Measurements from ENCODE around the gene GABRB1. TPM values are rescaled to one million over a fixed set of nuclear protein-coding genes. Genes with fewer than 3 reads are reported as not detected.

GABRB1 gene
- polyA plus RNA-seq, 3 donors from 2014 or later, result not detected

DNA sequence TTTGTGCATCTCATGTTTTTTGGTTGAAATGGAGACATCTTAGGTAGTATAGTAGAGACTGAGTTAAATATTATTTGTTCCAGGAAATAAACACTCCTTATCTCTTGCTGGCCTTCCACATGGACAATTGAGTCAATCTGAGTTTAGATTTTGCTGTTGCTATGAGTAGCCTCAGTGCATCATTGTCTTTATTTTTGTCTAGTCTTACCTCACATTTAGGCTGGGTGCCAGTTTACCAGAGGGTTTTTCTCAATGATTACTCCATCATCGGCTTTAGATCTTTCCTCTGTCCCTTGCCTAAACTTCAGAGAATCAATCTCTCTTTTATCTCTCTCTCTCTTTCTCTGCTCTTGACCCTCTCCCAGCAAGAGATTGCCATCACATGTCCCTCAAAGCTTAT, 73.6 kb downstream of the GABRB1 start:
- no peak for DNase-seq
- no peak overlapping the region for H3K4me3 Mint-ChIP-seq
- no peaks in the 10 kb centered on the region for H3K4me1 Mint-ChIP-seq
- H3K9me3 Mint-ChIP-seq, result peaks cover 0 to 5% (median under 1%) of the 10 kb centered on the region in 6 donors
- peaks cover 0 to 2% (median 1%) of the 10 kb centered on the region in 3 donors for H3K27me3 Mint-ChIP-seq (ENCODE audit: low read depth in 3 of 3)
- H3K27ac Mint-ChIP-seq, result no peak overlapping the region
- no peaks in the 10 kb centered on the region for H3K36me3 Mint-ChIP-seq

DNA sequence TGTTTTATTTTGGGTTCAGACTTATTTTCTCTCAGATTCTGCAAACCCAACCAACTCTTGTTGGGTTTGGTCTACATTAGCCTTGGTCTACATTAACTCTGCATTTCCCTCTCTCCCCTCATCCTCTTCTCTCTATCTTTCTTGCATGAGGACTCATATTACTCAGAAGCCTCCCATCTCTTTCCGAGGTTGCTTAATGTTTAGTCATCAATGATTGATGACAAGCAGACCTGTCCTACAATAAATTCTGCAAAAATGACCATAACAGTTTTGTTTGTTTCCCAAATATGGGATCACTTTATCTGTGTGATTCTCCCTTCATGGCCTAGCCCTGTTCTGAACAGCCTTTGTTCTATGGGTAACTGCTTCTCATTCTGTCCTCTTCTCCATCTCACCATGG, 75.2 kb downstream of the GABRB1 start:
- Mint-ChIP-seq H3K9me3 (peaks cover 0 to 5% (median under 1%) of the 10 kb centered on the region in 6 donors), H3K27me3 (ENCODE audit: low read depth in 3 of 3) (peaks cover 0 to 4% (median 1%) of the 10 kb centered on the region in 3 donors), H3K36me3 (no peaks in the 10 kb centered on the region), H3K27ac (no peak overlapping the region), H3K4me1 (no peaks in the 10 kb centered on the region), H3K4me3 (no peak overlapping the region)
- no peak for DNase-seq

DNA sequence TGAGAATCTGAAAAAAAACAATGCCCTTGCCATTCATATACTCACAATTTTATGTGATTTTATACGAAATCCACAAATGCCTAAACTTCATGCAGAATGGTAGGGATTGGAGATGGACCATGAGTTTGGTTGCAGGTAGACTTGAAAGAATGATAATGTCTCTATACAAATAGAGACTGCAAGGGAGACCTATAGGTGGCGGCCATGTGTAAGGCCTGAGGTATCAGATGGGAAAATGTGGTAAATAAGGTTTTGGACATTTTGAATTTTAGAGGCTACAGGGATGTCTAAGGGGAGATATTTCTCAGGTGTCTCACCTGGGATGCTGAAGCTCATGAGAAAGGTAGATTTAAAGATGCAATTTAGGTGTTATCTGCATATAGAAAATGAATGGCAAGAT, 78.0 kb downstream of the GABRB1 start:
- peaks cover 0 to 2% (median 0%) of the 10 kb centered on the region in 6 donors for H3K9me3 Mint-ChIP-seq
- H3K27ac Mint-ChIP-seq, result no peak overlapping the region
- H3K4me3 Mint-ChIP-seq, result no peak overlapping the region
- DNase-seq, result no peak
- H3K36me3 Mint-ChIP-seq, result no peaks in the 10 kb centered on the region
- peaks cover 0 to 7% (median 1%) of the 10 kb centered on the region in 3 donors for H3K27me3 Mint-ChIP-seq (ENCODE audit: low read depth in 3 of 3)
- H3K4me1 Mint-ChIP-seq, result no peaks in the 10 kb centered on the region

DNA sequence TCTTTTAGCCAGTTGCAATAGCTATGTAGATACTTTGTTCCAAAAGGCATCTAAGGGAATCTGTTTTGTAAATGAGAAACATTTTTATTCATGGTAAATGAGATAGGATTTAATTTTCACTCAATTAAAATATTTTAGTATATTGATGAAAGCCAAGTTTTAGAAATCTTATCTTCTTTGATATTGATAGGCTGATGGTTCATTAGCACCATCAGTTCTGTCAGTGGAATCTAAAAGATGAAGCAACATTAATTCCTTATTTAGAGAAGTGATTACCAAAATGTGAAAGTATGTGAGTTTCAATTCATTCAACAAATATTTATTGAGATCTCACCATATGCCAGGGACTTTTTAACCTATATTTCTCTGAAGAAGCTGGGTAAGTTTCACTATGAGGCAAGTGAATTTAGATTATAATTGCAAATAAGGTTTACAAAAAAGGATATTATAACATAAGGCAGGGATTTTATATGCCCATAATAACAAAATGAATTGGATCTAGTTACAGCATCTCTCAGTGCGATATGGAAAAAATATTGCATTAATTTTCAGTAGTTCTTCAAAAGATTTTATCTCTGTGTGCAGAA, 79.3 kb downstream of the GABRB1 start:
- Mint-ChIP-seq H3K27ac (no peak overlapping the region), H3K4me3 (no peak overlapping the region), H3K36me3 (no peaks in the 10 kb centered on the region), H3K4me1 (no peaks in the 10 kb centered on the region), H3K9me3 (peaks cover 0 to 2% (median 0%) of the 10 kb centered on the region in 6 donors), H3K27me3 (ENCODE audit: low read depth in 3 of 3) (peaks cover 0 to 7% (median 1%) of the 10 kb centered on the region in 3 donors)
- no peak for DNase-seq

DNA sequence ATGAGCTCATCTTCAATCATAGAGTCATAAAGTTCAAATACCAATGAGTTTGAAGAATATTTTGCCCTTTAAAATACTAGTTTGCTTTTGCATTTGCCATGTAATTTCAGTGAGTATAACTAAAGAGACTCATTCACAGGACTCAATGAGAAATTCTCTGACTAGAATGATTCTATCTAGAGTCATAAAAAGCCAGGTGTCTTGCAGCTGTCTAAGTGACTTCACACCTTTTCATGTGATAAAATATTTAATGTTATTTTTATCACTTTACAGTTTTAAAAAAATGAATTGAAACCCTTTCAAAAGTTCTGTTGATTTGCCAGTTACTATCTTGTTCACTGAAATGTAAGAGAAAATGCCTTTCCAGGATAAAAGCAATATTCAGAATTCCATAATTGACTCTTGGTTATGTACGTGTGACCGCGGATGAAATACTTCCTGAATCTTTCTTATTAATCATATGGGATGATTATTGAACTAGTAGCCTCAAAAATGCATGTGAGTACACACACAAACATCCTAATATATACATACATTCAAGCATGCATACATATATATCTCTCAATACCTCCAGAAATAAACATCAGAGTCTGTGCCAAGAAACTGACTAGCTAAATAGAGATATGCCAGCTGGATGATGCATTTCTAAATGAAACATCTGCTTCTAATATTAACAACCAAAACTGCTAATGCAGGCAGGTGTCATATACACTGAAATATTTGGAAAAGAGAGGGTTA, 87.0 kb downstream of the GABRB1 start:
- Mint-ChIP-seq H3K27ac (no peak overlapping the region), H3K4me3 (no peak overlapping the region), H3K27me3 (ENCODE audit: low read depth in 3 of 3) (peaks cover 0 to 2% (median 0%) of the 10 kb centered on the region in 3 donors), H3K36me3 (no peaks in the 10 kb centered on the region), H3K9me3 (no peaks in the 10 kb centered on the region), H3K4me1 (no peaks in the 10 kb centered on the region)
- no peak for DNase-seq

DNA sequence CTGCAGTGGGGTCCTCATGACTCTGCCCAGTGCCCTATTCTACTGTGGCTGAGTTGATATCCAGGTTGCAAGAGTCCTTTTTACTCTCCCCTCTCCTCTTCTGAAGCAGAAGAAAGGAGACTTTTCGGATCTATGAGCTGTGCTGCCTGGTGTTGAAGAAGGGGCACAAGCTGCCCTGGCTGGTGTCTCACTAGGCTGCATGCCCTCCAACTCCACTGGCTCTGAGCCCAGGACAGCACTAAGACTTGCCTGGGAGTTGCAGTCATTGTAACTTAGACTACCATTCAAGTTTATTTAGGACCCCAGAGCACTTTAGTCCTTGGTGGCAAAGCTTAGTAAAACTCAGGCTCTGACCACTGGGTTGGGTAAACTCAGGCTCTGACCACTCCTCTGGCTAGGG, 89.4 kb downstream of the GABRB1 start:
- Mint-ChIP-seq H3K27ac (no peak overlapping the region), H3K27me3 (ENCODE audit: low read depth in 3 of 3) (peaks cover 0 to 3% (median 2%) of the 10 kb centered on the region in 3 donors), H3K4me3 (no peak overlapping the region), H3K36me3 (no peaks in the 10 kb centered on the region), H3K9me3 (no peaks in the 10 kb centered on the region), H3K4me1 (no peaks in the 10 kb centered on the region)
- DNase-seq, result no peak

DNA sequence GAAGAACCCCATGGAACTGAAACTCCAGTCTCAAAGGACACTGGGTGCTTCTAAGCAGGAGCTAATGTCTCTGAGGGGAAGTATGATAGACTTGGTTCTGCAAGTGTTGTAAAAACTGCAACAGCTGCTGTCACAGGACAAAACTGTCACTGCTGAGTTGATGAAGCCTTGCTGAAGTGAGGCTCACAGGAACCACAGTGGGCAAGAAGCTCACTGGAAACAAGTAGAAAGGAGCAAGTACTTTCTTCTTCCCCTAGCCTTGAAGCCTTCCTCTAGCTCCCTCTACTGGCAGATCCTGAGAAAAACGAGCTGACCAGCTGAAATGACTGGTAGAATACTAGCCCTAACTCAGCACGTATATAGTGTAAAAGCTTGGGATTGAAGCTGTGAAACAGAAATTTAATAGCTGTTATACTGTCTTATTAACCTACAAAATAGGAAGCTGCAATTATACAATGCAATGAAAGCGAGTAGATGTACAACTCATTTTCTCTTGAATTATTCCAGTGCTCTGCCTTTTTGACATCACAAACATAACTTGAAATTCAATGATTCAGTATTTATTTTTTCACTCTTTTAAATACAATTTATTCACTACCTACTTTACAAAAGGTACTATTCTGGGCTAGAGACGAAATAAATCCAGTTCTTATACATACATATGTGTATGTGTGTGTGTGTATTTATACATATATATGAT, 91.4 kb downstream of the GABRB1 start:
- H3K4me3 Mint-ChIP-seq, result no peak overlapping the region
- H3K27me3 Mint-ChIP-seq (ENCODE audit: low read depth in 3 of 3), result peaks cover 0 to 3% (median 0%) of the 10 kb centered on the region in 3 donors
- no peaks in the 10 kb centered on the region for H3K4me1 Mint-ChIP-seq
- H3K9me3 Mint-ChIP-seq, result no peaks in the 10 kb centered on the region
- no peak overlapping the region for H3K27ac Mint-ChIP-seq
- DNase-seq, result peak; percentile 36 to 56 (median 48)
- no peaks in the 10 kb centered on the region for H3K36me3 Mint-ChIP-seq

DNA sequence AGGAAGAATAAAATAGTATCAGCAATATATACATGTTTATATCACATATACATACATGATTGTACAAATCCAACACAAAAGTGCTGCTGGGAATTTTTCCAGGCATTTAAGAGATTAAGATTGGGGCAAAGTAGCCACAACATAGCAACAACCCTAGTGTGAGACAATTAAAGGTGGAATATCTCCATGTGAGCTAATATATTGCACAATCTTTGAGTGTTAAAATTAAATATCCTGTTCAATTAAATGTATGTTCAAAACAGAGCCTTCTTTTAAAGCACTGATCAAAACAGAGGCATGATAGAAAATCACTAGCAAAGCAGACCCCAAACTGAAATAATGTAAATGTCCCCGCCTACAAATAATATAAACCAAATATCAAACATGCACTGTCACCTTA, 97.6 kb downstream of the GABRB1 start:
- no peak overlapping the region for H3K4me3 Mint-ChIP-seq
- H3K4me1 Mint-ChIP-seq, result no peaks in the 10 kb centered on the region
- DNase-seq, result no peak
- H3K27me3 Mint-ChIP-seq (ENCODE audit: low read depth in 3 of 3), result peaks cover 1 to 3% (median 2%) of the 10 kb centered on the region in 3 donors
- no peaks in the 10 kb centered on the region for H3K36me3 Mint-ChIP-seq
- no peaks in the 10 kb centered on the region for H3K9me3 Mint-ChIP-seq
- no peak overlapping the region for H3K27ac Mint-ChIP-seq

DNA sequence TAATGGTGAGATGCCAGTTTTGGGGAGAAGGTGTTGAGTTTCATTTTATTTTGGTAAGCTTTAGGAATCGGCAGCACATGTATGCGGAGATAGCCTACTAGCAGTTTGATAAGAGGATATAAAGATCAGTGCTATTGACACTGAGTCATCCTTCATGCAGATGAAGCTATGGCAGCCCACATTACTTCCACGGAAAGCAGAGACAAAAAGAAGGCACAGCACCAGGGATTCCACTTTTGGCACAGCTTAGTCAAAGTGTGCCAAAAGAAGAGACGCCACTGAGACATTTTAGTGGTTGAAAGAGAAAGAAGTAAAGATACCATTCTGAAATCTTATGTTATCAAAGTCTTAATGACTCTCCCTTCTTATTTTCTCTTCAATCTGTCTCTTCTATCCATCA, 103.8 kb downstream of the GABRB1 start:
- Mint-ChIP-seq H3K4me1 (no peaks in the 10 kb centered on the region), H3K36me3 (no peaks in the 10 kb centered on the region), H3K27me3 (ENCODE audit: low read depth in 3 of 3) (peaks cover 1 to 6% (median 1%) of the 10 kb centered on the region in 3 donors), H3K4me3 (no peak overlapping the region), H3K9me3 (no peaks in the 10 kb centered on the region), H3K27ac (no peak overlapping the region)
- DNase-seq, result no peak

DNA sequence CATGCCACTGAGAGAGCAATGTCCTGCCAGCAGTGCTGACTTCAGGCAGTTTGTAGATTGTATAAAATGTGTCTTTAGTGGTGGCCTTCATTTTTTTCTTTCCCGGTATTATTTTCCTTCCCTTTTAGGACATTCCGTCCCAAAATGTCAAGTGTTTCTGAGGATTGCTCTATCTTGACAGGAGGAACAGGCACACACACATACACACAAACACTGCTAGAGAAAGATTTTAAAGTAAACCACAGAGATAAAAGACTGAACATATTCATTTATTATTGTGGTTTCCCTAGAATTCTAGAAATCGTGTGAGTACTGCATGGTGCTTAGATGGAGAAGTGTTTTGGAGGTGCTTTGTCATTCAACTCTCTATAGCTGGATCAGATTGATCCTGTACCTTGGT, 111.9 kb downstream of the GABRB1 start:
- Mint-ChIP-seq H3K9me3 (peaks cover 0 to 2% (median 0%) of the 10 kb centered on the region in 6 donors), H3K27ac (no peak overlapping the region), H3K36me3 (no peaks in the 10 kb centered on the region), H3K4me3 (no peak overlapping the region), H3K4me1 (no peaks in the 10 kb centered on the region), H3K27me3 (ENCODE audit: low read depth in 3 of 3) (peaks cover 0 to 2% (median 0%) of the 10 kb centered on the region in 3 donors)
- no peak for DNase-seq

DNA sequence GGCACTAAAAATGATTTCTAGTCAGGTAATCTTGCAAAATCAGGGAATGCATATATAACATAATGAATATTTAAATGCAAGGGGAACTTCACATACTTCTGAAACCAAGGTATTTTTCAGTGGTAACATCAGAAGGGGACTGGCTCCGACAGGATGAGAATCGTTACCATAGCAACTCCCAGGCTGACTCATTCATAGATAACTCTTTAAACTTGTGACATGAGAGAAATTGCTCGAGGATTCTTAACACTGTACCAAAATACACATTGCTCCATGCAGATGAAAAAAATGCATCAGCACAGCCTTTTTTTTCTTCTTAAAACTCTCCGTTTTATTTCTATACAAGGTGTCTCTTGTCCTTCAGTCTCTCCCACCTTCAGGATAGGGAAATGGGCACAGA, 114.3 kb downstream of the GABRB1 start:
- Mint-ChIP-seq H3K4me1 (no peaks in the 10 kb centered on the region), H3K27ac (no peak overlapping the region), H3K4me3 (no peak overlapping the region), H3K27me3 (ENCODE audit: low read depth in 3 of 3) (peaks cover 0 to 2% (median 0%) of the 10 kb centered on the region in 3 donors), H3K9me3 (peaks cover 0 to 2% (median 0%) of the 10 kb centered on the region in 6 donors), H3K36me3 (no peaks in the 10 kb centered on the region)
- DNase-seq, result no peak

DNA sequence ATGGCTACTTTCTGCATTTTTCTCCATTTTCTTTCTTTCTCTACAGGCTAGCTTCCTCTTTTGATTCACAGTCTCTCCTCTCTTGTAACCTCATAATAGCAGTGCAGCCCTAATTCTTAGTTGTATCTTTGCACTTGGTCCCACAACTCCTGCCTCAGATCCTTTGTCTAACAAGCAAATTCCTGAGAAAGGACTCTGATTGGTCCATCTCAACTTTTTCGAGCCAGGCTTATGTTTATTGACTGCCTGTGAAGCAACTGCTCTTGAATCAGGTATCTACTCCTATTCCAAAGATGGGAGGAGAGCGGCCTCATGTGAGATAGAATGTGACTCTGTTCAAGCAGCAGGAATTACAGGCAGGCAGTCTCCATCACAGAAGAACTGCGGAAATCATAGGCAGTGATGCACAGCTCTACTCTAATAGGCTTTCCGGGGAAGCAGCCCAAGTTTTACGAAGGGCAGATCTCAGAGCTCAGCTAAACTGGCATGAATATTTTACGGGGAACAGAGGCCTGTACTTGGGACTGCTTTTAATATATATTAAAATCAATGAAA, 123.5 kb downstream of the GABRB1 start:
- Mint-ChIP-seq H3K9me3 (peaks cover 0 to 5% (median 0%) of the 10 kb centered on the region in 6 donors), H3K27ac (no peak overlapping the region), H3K4me3 (no peak overlapping the region), H3K27me3 (ENCODE audit: low read depth in 3 of 3) (peaks cover 0 to 2% (median 0%) of the 10 kb centered on the region in 3 donors), H3K36me3 (no peaks in the 10 kb centered on the region), H3K4me1 (peaks cover 0 to under 1% of the 10 kb centered on the region in 2 donors)
- DNase-seq, result no peak

DNA sequence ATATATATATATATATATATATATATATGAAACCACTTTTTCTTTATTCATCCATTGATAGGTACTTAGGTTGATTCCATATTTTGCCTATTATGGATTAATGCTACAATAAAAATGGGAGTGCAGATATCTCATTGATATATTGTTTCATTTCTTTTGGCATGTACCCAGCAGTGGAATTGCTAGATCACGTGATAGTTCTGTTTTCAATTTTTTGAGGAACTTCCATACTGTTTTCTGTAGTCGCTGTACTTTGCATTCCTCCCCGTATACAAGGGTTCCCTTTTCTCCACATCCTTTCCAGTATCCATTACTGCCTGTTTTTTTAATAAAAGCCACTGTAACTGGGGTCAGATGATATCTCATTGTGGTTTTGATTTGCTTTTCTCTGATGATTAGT, 124.6 kb downstream of the GABRB1 start:
- no peak for DNase-seq
- H3K36me3 Mint-ChIP-seq, result no peaks in the 10 kb centered on the region
- H3K4me1 Mint-ChIP-seq, result peaks cover 1 to 7% of the 10 kb centered on the region in 2 donors
- no peak overlapping the region for H3K4me3 Mint-ChIP-seq
- peaks cover 0 to 5% (median 0%) of the 10 kb centered on the region in 6 donors for H3K9me3 Mint-ChIP-seq
- H3K27me3 Mint-ChIP-seq (ENCODE audit: low read depth in 3 of 3), result peaks cover 0 to 2% (median 0%) of the 10 kb centered on the region in 3 donors
- no peak overlapping the region for H3K27ac Mint-ChIP-seq

DNA sequence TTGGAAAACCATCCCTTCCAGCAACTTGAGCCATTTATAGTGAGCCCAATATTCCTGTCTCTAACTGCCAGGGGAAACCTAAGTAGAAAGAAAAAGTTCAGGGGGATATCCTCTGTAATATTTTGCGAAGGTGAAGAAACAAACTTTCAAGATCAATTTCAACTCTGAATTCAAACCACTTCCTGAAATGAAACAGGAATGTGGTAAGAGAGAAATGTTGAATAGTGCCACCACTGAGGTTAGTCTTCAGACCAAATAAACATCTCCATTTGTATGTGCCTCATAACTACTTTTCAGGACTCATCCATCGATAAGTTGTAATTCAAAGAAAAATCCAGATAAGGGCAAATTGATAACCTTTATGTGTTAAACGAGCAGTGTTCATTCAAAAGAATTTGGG, 128.7 kb downstream of the GABRB1 start:
- Mint-ChIP-seq H3K36me3 (no peaks in the 10 kb centered on the region), H3K4me1 (peaks cover 1 to 7% of the 10 kb centered on the region in 2 donors), H3K27ac (no peak overlapping the region), H3K27me3 (ENCODE audit: low read depth in 3 of 3) (no peaks in the 10 kb centered on the region), H3K4me3 (no peak overlapping the region), H3K9me3 (peaks cover 0 to 2% (median 0%) of the 10 kb centered on the region in 6 donors)
- DNase-seq, result no peak

Measured in immature natural killer cell (primary cell).